ENCODE data around the gene INPP5A.
"Not testable (repeated sequence)": the region's sequence is repeated elsewhere in the genome, so short reads cannot be mapped to it uniquely, and the experiment has no call there.

The INPP5A gene

DNA sequence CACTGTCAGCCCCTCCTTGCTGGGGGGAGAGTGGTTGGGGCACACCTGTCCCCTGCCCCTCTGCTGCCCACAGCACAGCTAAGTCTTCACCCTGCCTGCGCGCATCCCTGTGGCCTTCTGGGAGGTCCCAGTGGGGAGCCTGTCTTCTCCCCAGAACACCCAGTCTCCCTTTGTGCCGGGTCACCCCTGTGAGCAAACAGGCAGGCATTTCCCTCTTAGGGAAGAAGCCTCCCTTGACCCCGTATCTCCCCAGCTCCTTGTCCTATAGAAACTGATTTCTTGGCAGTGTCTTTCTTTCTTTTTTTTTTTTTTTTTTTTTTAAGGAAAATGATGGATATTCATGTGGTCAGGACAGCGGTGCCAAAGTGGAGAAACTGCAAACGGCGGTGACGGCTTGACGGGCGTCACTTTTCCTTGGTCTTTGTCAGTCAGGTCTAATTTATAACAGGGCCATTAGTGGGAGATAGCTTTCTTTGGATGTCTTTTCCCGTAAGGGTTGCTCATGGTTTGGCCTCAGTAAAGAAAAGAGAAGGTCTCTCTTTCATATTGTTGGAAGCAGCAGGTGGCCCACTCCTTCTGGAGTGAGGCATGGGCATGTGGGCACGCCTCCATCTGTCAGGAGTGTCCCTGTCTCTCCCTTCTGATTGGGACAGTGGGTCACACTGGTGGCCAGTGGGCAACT is 133.1 kb downstream of the INPP5A start:
- no peaks in the 10 kb centered on the region for H3K27me3 ChIP-seq (ENCODE audit: insufficient read depth, low read length, poor library complexity, severe bottlenecking)
- H3K9ac ChIP-seq (ENCODE audit: low read depth, low read length, poor library complexity, severe bottlenecking) = no peak overlapping the region
- H4K20me1 ChIP-seq (ENCODE audit: insufficient read depth, low read length, poor library complexity, severe bottlenecking) = no peaks in the 10 kb centered on the region
- H3K36me3 ChIP-seq (ENCODE audit: insufficient read depth, low read length) = peaks cover 4% of the 10 kb centered on the region; the same call in 1 of the 2 replicates
- no peak for TF ChIP-seq EZH2phosphoT487 (IDR thresholded peaks at IDR 0.05; ENCODE audit: borderline replicate concordance)
- TF ChIP-seq, protein P1, sequence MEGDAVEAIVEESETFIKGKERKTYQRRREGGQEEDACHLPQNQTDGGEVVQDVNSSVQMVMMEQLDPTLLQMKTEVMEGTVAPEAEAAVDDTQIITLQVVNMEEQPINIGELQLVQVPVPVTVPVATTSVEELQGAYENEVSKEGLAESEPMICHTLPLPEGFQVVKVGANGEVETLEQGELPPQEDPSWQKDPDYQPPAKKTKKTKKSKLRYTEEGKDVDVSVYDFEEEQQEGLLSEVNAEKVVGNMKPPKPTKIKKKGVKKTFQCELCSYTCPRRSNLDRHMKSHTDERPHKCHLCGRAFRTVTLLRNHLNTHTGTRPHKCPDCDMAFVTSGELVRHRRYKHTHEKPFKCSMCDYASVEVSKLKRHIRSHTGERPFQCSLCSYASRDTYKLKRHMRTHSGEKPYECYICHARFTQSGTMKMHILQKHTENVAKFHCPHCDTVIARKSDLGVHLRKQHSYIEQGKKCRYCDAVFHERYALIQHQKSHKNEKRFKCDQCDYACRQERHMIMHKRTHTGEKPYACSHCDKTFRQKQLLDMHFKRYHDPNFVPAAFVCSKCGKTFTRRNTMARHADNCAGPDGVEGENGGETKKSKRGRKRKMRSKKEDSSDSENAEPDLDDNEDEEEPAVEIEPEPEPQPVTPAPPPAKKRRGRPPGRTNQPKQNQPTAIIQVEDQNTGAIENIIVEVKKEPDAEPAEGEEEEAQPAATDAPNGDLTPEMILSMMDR (conservative IDR thresholded peaks at IDR 0.05; ENCODE audit: low read length) = no peak
- no peaks in the 10 kb centered on the region for H3F3A ChIP-seq (ENCODE audit: low read depth)
- no peaks in the 10 kb centered on the region for H3K9me3 ChIP-seq (ENCODE audit: insufficient read depth, low read depth, low read length)
- no peaks in the 10 kb centered on the region for H3K9me2 ChIP-seq (replicated peaks; ENCODE audit: low read depth, low read length)
- no peak overlapping the region for H3K4me2 ChIP-seq (ENCODE audit: low read depth, low read length, poor library complexity, severe bottlenecking)
- no peaks in the 10 kb centered on the region for H3K79me2 ChIP-seq (ENCODE audit: insufficient read depth, low read length)
- no peaks in the 10 kb centered on the region for H3K4me1 ChIP-seq (ENCODE audit: insufficient read depth, low read length, poor library complexity, severe bottlenecking)
- H3K4me3 ChIP-seq (ENCODE audit: low read length, poor library complexity, severe bottlenecking) = no peak overlapping the region
- no peak overlapping the region for H2AFZ ChIP-seq (ENCODE audit: low read length)

DNA sequence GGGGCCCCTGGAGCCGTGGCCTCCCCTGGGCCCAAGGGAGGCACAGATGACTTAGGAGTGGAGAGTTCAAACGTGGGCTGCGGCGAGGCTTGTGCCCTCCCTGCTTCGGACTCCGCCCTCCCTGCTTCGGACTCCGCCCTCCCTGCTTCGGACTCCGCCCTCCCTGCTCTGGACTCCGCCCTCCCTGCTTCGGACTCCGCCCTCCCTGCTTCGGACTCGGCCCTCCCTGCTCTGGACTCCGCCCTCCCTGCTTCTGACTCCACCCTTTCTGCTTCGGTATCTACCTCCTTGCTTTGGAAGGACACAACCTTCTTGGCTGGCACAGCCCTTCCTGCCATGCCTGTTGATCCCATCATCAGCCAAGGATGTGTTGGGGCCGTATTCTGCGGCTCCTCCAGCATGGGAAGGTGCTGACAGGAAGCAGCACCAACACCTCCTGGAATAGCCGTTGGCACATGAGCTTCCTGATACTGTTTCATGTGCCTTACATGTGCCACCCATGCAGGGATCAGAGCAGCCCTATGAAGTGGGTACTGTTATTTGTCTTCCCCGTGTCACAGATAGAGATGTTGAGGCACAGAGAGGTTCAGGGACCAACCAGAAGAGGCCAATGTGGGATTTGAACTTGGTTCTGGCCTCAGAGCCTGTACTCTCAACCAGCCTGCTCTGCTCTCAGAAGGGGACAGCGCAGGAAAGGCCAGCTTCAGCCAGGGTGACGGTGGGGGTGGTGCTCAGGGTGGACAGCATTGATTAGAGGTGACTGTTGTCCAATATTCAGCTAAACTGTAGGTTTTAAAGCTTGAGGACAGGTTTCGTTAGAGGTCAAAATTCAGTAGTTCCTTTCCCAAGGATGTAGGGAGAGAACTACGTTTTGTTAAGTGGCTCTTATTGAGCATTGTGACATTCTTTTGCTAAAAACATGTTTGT is 133.9 kb downstream of the INPP5A start:
- Histone ChIP-seq H3K9ac (ENCODE audit: low read depth, low read length, poor library complexity, severe bottlenecking) (no peak overlapping the region), H3K4me2 (ENCODE audit: low read depth, low read length, poor library complexity, severe bottlenecking) (no peak overlapping the region), H3K4me1 (ENCODE audit: insufficient read depth, low read length, poor library complexity, severe bottlenecking) (no peaks in the 10 kb centered on the region), H2AFZ (ENCODE audit: low read length) (no peak overlapping the region), H4K20me1 (ENCODE audit: insufficient read depth, low read length, poor library complexity, severe bottlenecking) (no peaks in the 10 kb centered on the region), H3K9me2 (replicated peaks; ENCODE audit: low read depth, low read length) (no peaks in the 10 kb centered on the region), H3K79me2 (ENCODE audit: insufficient read depth, low read length) (no peaks in the 10 kb centered on the region), H3K4me3 (ENCODE audit: low read length, poor library complexity, severe bottlenecking) (no peak overlapping the region), H3K36me3 (ENCODE audit: insufficient read depth, low read length) (peaks cover 4% of the 10 kb centered on the region; the same call in 1 of the 2 replicates), H3F3A (ENCODE audit: low read depth) (no peaks in the 10 kb centered on the region), H3K9me3 (ENCODE audit: insufficient read depth, low read depth, low read length) (no peaks in the 10 kb centered on the region), H3K27me3 (ENCODE audit: insufficient read depth, low read length, poor library complexity, severe bottlenecking) (no peaks in the 10 kb centered on the region)
- TF ChIP-seq, protein P1 (conservative IDR thresholded peaks at IDR 0.05; ENCODE audit: low read length) = no peak
- no peak for TF ChIP-seq EZH2phosphoT487 (IDR thresholded peaks at IDR 0.05; ENCODE audit: borderline replicate concordance)

DNA sequence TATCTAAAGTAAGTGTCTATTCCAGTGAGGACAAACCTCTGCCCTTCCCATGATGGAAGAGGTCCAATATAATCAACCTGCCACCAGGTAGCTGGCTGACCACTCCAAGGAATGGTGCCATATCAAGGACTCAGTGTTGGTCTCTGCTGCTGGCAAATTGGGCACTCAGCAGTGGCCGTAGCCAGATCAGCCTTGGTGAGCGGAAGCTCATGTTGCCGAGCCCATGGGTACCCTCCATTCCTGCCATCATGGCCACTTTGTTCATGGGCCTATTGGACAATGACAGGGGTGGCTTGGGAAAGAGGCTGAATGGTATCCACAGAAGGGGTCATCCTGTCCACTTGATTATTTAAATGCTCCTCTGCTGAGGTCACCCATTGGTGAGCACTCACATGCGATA is 136.2 kb downstream of the INPP5A start:
- not testable (repeated sequence) for H3K4me3 ChIP-seq (ENCODE audit: low read length, poor library complexity, severe bottlenecking); H3K79me2 ChIP-seq (ENCODE audit: insufficient read depth, low read length); H2AFZ ChIP-seq (ENCODE audit: low read length); H3K9me3 ChIP-seq (ENCODE audit: insufficient read depth, low read depth, low read length); H3F3A ChIP-seq (ENCODE audit: low read depth); H4K20me1 ChIP-seq (ENCODE audit: insufficient read depth, low read length, poor library complexity, severe bottlenecking); H3K4me1 ChIP-seq (ENCODE audit: insufficient read depth, low read length, poor library complexity, severe bottlenecking); H3K9ac ChIP-seq (ENCODE audit: low read depth, low read length, poor library complexity, severe bottlenecking); H3K9me2 ChIP-seq (replicated peaks; ENCODE audit: low read depth, low read length); H3K36me3 ChIP-seq (ENCODE audit: insufficient read depth, low read length); H3K27me3 ChIP-seq (ENCODE audit: insufficient read depth, low read length, poor library complexity, severe bottlenecking); H3K4me2 ChIP-seq (ENCODE audit: low read depth, low read length, poor library complexity, severe bottlenecking)

Data from Loucy (cell line).